GM12878 (cell line): ENCODE measurements around the gene CDC34. TPM values are rescaled to one million over a fixed set of nuclear protein-coding genes. Genes with fewer than 3 reads are reported as not detected.

Experiments
- BCLAF1 ChIP-seq: fragments of 450-650 bp; IDR thresholded peaks from 2 replicates; pipeline ENCODE4 v1.6.1; 2017; ENCODE audit warnings: antibody characterized with exemption, mild to moderate bottlenecking, moderate library complexity
- CHD1 ChIP-seq: IDR thresholded peaks from 2 replicates; pipeline ENCODE4 v1.6.1; 2012; ENCODE audit warnings: low read depth, low read length, improper control_type of control experiment
- CHD2 ChIP-seq: IDR thresholded peaks from 2 replicates; pipeline ENCODE4 v1.6.1; 2011; ENCODE audit warnings: low read depth, low read length, improper control_type of control experiment, borderline replicate concordance
- EED ChIP-seq: sonication (generic); IDR thresholded peaks from 2 replicates; pipeline ENCODE4 v1.6.1; 2016; ENCODE audit warnings: antibody characterized with exemption, low read depth
- EGR1 ChIP-seq, 2 experiments: IDR thresholded peaks; 1 replicate in 1 of 2; 2 replicates in 1 of 2; pipeline ENCODE4 v1.6.1; 2011 to 2012; ENCODE audit warnings: low read depth in 2 of 2, low read length in 2 of 2, borderline replicate concordance in 1 of 2, mild to moderate bottlenecking in 1 of 2, moderate library complexity in 1 of 2
- GATAD2B ChIP-seq: fragments of 450-650 bp; conservative IDR thresholded peaks from 2 replicates; pipeline ENCODE4 v1.6.1; 2017; ENCODE audit warnings: low read depth, mild to moderate bottlenecking, moderate library complexity
- IKZF1 ChIP-seq: fragments of 450-650 bp; conservative IDR thresholded peaks from 2 replicates; pipeline ENCODE4 v1.6.1; 2017; ENCODE audit warnings: antibody characterized with exemption, mild to moderate bottlenecking
- IKZF2 ChIP-seq, 2 experiments: fragments of 450-650 bp; IDR thresholded peaks; 2 replicates each; pipeline ENCODE4 v1.6.1; 2017; ENCODE audit warnings: mild to moderate bottlenecking in 2 of 2, moderate library complexity in 2 of 2
- KAT2A ChIP-seq: conservative IDR thresholded peaks from 2 replicates; pipeline ENCODE4 v1.6.1; 2011; ENCODE audit warnings: low read depth, low read length; ENCODE audit not compliant: control insufficient read depth
- LARP7 ChIP-seq: fragments of 450-650 bp; IDR thresholded peaks from 2 replicates; pipeline ENCODE4 v1.6.1; 2017; ENCODE audit warnings: mild to moderate bottlenecking
- MYC ChIP-seq: IDR thresholded peaks from 2 replicates; pipeline ENCODE4 v1.6.1; 2011; ENCODE audit warnings: mild to moderate bottlenecking, low read length, moderate library complexity, inconsistent platforms; ENCODE audit not compliant: insufficient read depth, insufficient replicate concordance, insufficient read length, severe bottlenecking
- NBN ChIP-seq: fragments of 450-650 bp; IDR thresholded peaks from 2 replicates; pipeline ENCODE4 v1.6.1; 2016
- NFYB ChIP-seq: IDR thresholded peaks from 2 replicates; pipeline ENCODE4 v1.6.1; 2011; ENCODE audit warnings: low read depth, mild to moderate bottlenecking, low read length, improper control_type of control experiment, moderate library complexity; ENCODE audit not compliant: insufficient read depth
- NRF1 ChIP-seq: conservative IDR thresholded peaks from 2 replicates; pipeline ENCODE4 v1.6.1; 2011; ENCODE audit warnings: mild to moderate bottlenecking, low read depth, low read length, improper control_type of control experiment
- PAX5 ChIP-seq: IDR thresholded peaks from 2 replicates; pipeline ENCODE4 v1.6.1; 2011; ENCODE audit warnings: low read depth, low read length, borderline replicate concordance
- PKNOX1 ChIP-seq: fragments of 450-650 bp; IDR thresholded peaks from 2 replicates; pipeline ENCODE4 v1.6.1; 2016; ENCODE audit warnings: mild to moderate bottlenecking
- POLR2A ChIP-seq: IDR thresholded peaks from 2 replicates; pipeline ENCODE4 v1.6.1; 2011; ENCODE audit warnings: low read depth, mild to moderate bottlenecking, low read length
- POU2F2 ChIP-seq: IDR thresholded peaks from 3 replicates; pipeline ENCODE4 v1.6.1; 2011; ENCODE audit warnings: low read depth, mild to moderate bottlenecking, low read length, borderline replicate concordance
- RB1 ChIP-seq: fragments of 450-650 bp; formaldehyde crosslinking; IDR thresholded peaks from 2 replicates; pipeline ENCODE4 v1.6.1; 2017; ENCODE audit warnings: mild to moderate bottlenecking, borderline replicate concordance
- RELB ChIP-seq: fragments of 450-650 bp; IDR thresholded peaks from 2 replicates; pipeline ENCODE4 v1.6.1; 2017; ENCODE audit warnings: low read depth, mild to moderate bottlenecking, moderate library complexity
- SRF ChIP-seq, 2 experiments: IDR thresholded peaks; 2 replicates each; pipeline ENCODE4 v1.6.1; 2011; ENCODE audit warnings: low read depth in 2 of 2, low read length in 2 of 2, mild to moderate bottlenecking in 1 of 2, moderate library complexity in 1 of 2
- TAF1 ChIP-seq: IDR thresholded peaks from 2 replicates; pipeline ENCODE4 v1.6.1; 2011; ENCODE audit warnings: mild to moderate bottlenecking, low read depth, low read length, borderline replicate concordance
- TARDBP ChIP-seq: IDR thresholded peaks from 2 replicates; pipeline ENCODE4 v1.6.1; 2016; ENCODE audit warnings: borderline replicate concordance
- TCF12 ChIP-seq: IDR thresholded peaks from 2 replicates; pipeline ENCODE4 v1.6.1; 2011; ENCODE audit warnings: low read depth, mild to moderate bottlenecking, low read length
- TCF3 ChIP-seq: IDR thresholded peaks from 2 replicates; pipeline ENCODE4 v1.6.1; 2012; ENCODE audit warnings: low read depth, mild to moderate bottlenecking, low read length, borderline replicate concordance; ENCODE audit not compliant: insufficient read depth
- ZZZ3 ChIP-seq: IDR thresholded peaks from 2 replicates; pipeline ENCODE4 v1.6.1; 2011; ENCODE audit warnings: low read depth; ENCODE audit not compliant: control insufficient read depth, insufficient read length
- polyA plus RNA-seq, 11 experiments: library from polyadenylated mRNA; depleted of rRNA in 4 of 11; unstranded in 6 of 11; stranded (reverse) in 5 of 11; fragments of >200 nt; fragmentation: Nextera tagmentation in 4 of 11; fragmentation: Illumina TruSeq in 1 of 11; extraction: Ambion mirVana in 4 of 11; extraction: Trizol in 1 of 11; gene quantifications; 1 replicate in 1 of 11; 2 replicates in 10 of 11; pipeline versions ENCODE4 v1.2.1 to v1.2.3, GENCODE V29; 2011 to 2016; ENCODE audit warnings: inconsistent platforms in 2 of 11, missing spikeins in 2 of 11, low read depth in 1 of 11
- total RNA-seq, 4 experiments: library from RNA; depleted of rRNA in 3 of 4; stranded (reverse); fragments of >200 nt in 3 of 4; fragmentation: Illumina TruSeq in 1 of 4; extraction: Trizol in 1 of 4; gene quantifications; 2 replicates each; pipeline versions ENCODE4 v1.2.1 to v1.2.3, GENCODE V29; 2013 to 2021

Gene CDC34
- total and polyA plus RNA-seq, 10 of the 15 experiments (the other 5 are each of a cell fraction or from before 2014, with no cell fraction given): 0.31 to 48.9 (median 28.5) TPM

- TF ChIP-seq TAF1: peak; percentile 25; the same call in 1 of the 2 replicates
- no peak for TF ChIP-seq EGR1 (IDR thresholded peaks at IDR 0.05; ENCODE audit: borderline replicate concordance in 1 of 2, low read depth in 2 of 2, low read length in 2 of 2)
- no peak for TF ChIP-seq ZZZ3
- TF ChIP-seq MYC: no peak
- TF ChIP-seq SRF (IDR thresholded peaks at IDR 0.05; ENCODE audit: low read depth in 2 of 2, low read length in 2 of 2): peak in 1 of 2 experiments; percentile 55; a peak in 1 of 4 replicates
- TF ChIP-seq TARDBP: no peak
- TF ChIP-seq RELB: no peak
- peak; percentile 46; the same call in 1 of the 2 replicates for TF ChIP-seq TCF12
- TF ChIP-seq EED: peak; percentile 21; the same call in 1 of the 2 replicates
- peak; percentile 76 for TF ChIP-seq POLR2A
- TF ChIP-seq NFYB: no peak
- 0 out of 4 replicates have a peak, but pooled peaks have one; percentile 7 to 30 for TF ChIP-seq IKZF2 (IDR thresholded peaks at IDR 0.05)
- no peak for TF ChIP-seq PAX5
- peak; percentile 56; the same call in 1 of the 2 replicates for TF ChIP-seq TCF3
- TF ChIP-seq KAT2A: no peak
- peak; percentile 89; the same call in 2 of the 3 replicates for TF ChIP-seq POU2F2
- TF ChIP-seq IKZF1: no peak
- TF ChIP-seq PKNOX1: peak; percentile 76
- TF ChIP-seq CHD2: no peak
- peak; percentile 79 for TF ChIP-seq LARP7
- TF ChIP-seq RB1: peak; percentile 88; the same call in 1 of the 2 replicates
- TF ChIP-seq NRF1: peak; percentile 74
- no peak for TF ChIP-seq CHD1
- TF ChIP-seq BCLAF1: no peak
- TF ChIP-seq NBN: peak; percentile 78
- TF ChIP-seq GATAD2B: peak; percentile 99
These were observed 24.9 kb upstream of the CDC34 start (continued) for GRCh38 chr19:506404-507285.
